ENCODE results near the gene LTF.

The LTF gene

GRCh38 chr3:46468753-46469600, 4.3 kb upstream of the LTF start:
- DNase-seq (ENCODE audit: low read depth) = no peak

- no peak for DNase-seq (ENCODE audit: low read depth)
Measured at GRCh38 chr3:46467562-46467961, 2.9 kb upstream of the LTF start.

- DNase-seq (ENCODE audit: low read depth) = no peak
Measured at GRCh38 chr3:46466871-46467403, 2.2 kb upstream of the LTF start.

- DNase-seq (ENCODE audit: low read depth) = no peak
Measured at GRCh38 chr3:46466273-46466672, 1.6 kb upstream of the LTF start.

GRCh38 chr3:46465196-46465520, 453 bp upstream of the LTF start:
- no peak for DNase-seq (ENCODE audit: low read depth)

GRCh38 chr3:46463868-46464241, 850 bp downstream of the LTF start:
- DNase-seq (ENCODE audit: low read depth) = no peak

GRCh38 chr3:46463120-46463867, 1.4 kb downstream of the LTF start:
- no peak for DNase-seq (ENCODE audit: low read depth)

GRCh38 chr3:46462511-46462910, 2.2 kb downstream of the LTF start:
- no peak for DNase-seq (ENCODE audit: low read depth)

- no peak for DNase-seq (ENCODE audit: low read depth)
Measured at GRCh38 chr3:46462111-46462510, 2.6 kb downstream of the LTF start.

GRCh38 chr3:46460051-46460450, 4.7 kb downstream of the LTF start:
- no peak for DNase-seq (ENCODE audit: low read depth)

- DNase-seq (ENCODE audit: low read depth) = no peak
Measured at GRCh38 chr3:46456118-46456517, 8.6 kb downstream of the LTF start.

- DNase-seq (ENCODE audit: low read depth) = no peak
Measured at GRCh38 chr3:46455231-46456115, 9.2 kb downstream of the LTF start.

- DNase-seq (ENCODE audit: low read depth) = no peak
Measured at GRCh38 chr3:46454606-46455005, 10.1 kb downstream of the LTF start.

- no peak for DNase-seq (ENCODE audit: low read depth)
Measured at GRCh38 chr3:46454209-46454595, 10.5 kb downstream of the LTF start.

- no peak for DNase-seq (ENCODE audit: low read depth)
Measured at GRCh38 chr3:46453526-46454208, 11.0 kb downstream of the LTF start.

GRCh38 chr3:46449755-46450552, 14.8 kb downstream of the LTF start:
- DNase-seq (ENCODE audit: low read depth) = no peak

GRCh38 chr3:46448721-46449120, 16.0 kb downstream of the LTF start:
- DNase-seq (ENCODE audit: low read depth) = no peak

GRCh38 chr3:46447228-46447985, 17.3 kb downstream of the LTF start:
- no peak for DNase-seq (ENCODE audit: low read depth)

GRCh38 chr3:46442576-46443530, 21.9 kb downstream of the LTF start:
- DNase-seq (ENCODE audit: low read depth) = no peak
